K562 (cell line): ENCODE measurements around the gene RASGEF1C.

Experiments
- ESRRA ChIP-seq: fragments of 450-650 bp; IDR thresholded peaks from 2 replicates; pipeline ENCODE4 v1.6.1; 2014; ENCODE audit warnings: low read depth, mild to moderate bottlenecking, moderate library complexity, borderline replicate concordance
- FOXK2 ChIP-seq, 2 experiments: fragments of 450-650 bp; IDR thresholded peaks in 1 of 2; conservative IDR thresholded peaks in 1 of 2; 2 replicates each; pipeline ENCODE4 v1.6.1; 2016; ENCODE audit warnings: low read depth in 2 of 2, mild to moderate bottlenecking in 1 of 2
- RUNX1 ChIP-seq: sonication (generic); IDR thresholded peaks from 2 replicates; pipeline ENCODE4 v1.6.1; 2016; ENCODE audit warnings: antibody characterized with exemption, low read depth
- ZNF644 ChIP-seq: fragments of 200-800 bp; sonication (Bioruptor generic); IDR thresholded peaks from 2 replicates; pipeline ENCODE4 v1.6.1; 2016; ENCODE audit warnings: low read depth, missing genetic modification characterization, missing compliant biosample characterization
- ZZZ3 ChIP-seq: fragments of 450-650 bp; IDR thresholded peaks from 2 replicates; pipeline ENCODE4 v1.6.1; 2016; ENCODE audit warnings: antibody characterized with exemption, mild to moderate bottlenecking, moderate library complexity
- TF ChIP-seq, protein P1 (sequence below): fragments of 200-600 bp; sonication (generic); IDR thresholded peaks from one replicate; pipeline ENCODE4 v1.6.1; 2012; ENCODE audit warnings: mild to moderate bottlenecking, low read depth, low read length, inconsistent platforms
- TF ChIP-seq, protein P2 (sequence below), 3 experiments: fragments of 200-800 bp in 1 of 3; fragments of 250-450 bp in 1 of 3; fragments of 450-650 bp in 1 of 3; sonication (Bioruptor Pico) in 1 of 3; sonication (Bioruptor generic) in 1 of 3; formaldehyde crosslinking in 1 of 3; IDR thresholded peaks; 2 replicates each; pipeline versions ENCODE4 v1.6.1 to v1.8.0; 2016 to 2022; ENCODE audit warnings: mild to moderate bottlenecking in 2 of 3, missing genetic modification characterization in 2 of 3, missing compliant biosample characterization in 1 of 3, moderate library complexity in 1 of 3
- TF ChIP-seq, protein P3 (sequence below): sonication (generic); formaldehyde crosslinking; IDR thresholded peaks from 2 replicates; pipeline ENCODE4 v1.8.0; 2022; ENCODE audit warnings: mild to moderate bottlenecking, missing genetic modification reagents
- TF ChIP-seq, protein P4 (sequence below), 3 experiments: IDR thresholded peaks in 2 of 3; conservative IDR thresholded peaks in 1 of 3; 2 replicates each; pipeline ENCODE4 v1.5.1; 2011 to 2012; ENCODE audit warnings: low read length in 3 of 3, mild to moderate bottlenecking in 3 of 3, control low read depth in 2 of 3, improper control_type of control experiment in 1 of 3, inconsistent platforms in 1 of 3, low read depth in 1 of 3, mixed read lengths in 1 of 3, moderate library complexity in 1 of 3; ENCODE audit not compliant: insufficient read depth in 2 of 3

DNA sequence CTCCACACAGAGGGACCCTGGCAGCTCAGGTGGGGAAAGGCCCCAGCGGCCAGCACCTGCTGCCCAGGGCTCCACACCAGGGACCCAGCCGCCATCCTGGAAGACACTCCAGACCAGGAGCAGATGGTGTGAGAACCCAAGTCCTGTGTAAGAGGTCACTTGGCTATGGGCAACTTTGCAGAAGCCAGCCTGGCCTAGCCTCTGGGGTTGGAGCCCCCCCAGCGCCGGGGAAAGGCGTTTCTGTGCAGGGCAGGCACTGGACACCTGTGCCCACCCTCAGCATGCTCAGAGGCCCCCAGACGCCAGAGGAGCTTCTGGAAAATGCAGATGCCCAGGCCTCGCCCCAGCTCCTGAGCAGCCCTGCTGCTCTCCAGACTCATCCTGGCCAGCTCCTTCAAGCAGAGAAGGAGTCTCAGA, 34.0 kb downstream of the RASGEF1C start:
- TF ChIP-seq, protein P1, sequence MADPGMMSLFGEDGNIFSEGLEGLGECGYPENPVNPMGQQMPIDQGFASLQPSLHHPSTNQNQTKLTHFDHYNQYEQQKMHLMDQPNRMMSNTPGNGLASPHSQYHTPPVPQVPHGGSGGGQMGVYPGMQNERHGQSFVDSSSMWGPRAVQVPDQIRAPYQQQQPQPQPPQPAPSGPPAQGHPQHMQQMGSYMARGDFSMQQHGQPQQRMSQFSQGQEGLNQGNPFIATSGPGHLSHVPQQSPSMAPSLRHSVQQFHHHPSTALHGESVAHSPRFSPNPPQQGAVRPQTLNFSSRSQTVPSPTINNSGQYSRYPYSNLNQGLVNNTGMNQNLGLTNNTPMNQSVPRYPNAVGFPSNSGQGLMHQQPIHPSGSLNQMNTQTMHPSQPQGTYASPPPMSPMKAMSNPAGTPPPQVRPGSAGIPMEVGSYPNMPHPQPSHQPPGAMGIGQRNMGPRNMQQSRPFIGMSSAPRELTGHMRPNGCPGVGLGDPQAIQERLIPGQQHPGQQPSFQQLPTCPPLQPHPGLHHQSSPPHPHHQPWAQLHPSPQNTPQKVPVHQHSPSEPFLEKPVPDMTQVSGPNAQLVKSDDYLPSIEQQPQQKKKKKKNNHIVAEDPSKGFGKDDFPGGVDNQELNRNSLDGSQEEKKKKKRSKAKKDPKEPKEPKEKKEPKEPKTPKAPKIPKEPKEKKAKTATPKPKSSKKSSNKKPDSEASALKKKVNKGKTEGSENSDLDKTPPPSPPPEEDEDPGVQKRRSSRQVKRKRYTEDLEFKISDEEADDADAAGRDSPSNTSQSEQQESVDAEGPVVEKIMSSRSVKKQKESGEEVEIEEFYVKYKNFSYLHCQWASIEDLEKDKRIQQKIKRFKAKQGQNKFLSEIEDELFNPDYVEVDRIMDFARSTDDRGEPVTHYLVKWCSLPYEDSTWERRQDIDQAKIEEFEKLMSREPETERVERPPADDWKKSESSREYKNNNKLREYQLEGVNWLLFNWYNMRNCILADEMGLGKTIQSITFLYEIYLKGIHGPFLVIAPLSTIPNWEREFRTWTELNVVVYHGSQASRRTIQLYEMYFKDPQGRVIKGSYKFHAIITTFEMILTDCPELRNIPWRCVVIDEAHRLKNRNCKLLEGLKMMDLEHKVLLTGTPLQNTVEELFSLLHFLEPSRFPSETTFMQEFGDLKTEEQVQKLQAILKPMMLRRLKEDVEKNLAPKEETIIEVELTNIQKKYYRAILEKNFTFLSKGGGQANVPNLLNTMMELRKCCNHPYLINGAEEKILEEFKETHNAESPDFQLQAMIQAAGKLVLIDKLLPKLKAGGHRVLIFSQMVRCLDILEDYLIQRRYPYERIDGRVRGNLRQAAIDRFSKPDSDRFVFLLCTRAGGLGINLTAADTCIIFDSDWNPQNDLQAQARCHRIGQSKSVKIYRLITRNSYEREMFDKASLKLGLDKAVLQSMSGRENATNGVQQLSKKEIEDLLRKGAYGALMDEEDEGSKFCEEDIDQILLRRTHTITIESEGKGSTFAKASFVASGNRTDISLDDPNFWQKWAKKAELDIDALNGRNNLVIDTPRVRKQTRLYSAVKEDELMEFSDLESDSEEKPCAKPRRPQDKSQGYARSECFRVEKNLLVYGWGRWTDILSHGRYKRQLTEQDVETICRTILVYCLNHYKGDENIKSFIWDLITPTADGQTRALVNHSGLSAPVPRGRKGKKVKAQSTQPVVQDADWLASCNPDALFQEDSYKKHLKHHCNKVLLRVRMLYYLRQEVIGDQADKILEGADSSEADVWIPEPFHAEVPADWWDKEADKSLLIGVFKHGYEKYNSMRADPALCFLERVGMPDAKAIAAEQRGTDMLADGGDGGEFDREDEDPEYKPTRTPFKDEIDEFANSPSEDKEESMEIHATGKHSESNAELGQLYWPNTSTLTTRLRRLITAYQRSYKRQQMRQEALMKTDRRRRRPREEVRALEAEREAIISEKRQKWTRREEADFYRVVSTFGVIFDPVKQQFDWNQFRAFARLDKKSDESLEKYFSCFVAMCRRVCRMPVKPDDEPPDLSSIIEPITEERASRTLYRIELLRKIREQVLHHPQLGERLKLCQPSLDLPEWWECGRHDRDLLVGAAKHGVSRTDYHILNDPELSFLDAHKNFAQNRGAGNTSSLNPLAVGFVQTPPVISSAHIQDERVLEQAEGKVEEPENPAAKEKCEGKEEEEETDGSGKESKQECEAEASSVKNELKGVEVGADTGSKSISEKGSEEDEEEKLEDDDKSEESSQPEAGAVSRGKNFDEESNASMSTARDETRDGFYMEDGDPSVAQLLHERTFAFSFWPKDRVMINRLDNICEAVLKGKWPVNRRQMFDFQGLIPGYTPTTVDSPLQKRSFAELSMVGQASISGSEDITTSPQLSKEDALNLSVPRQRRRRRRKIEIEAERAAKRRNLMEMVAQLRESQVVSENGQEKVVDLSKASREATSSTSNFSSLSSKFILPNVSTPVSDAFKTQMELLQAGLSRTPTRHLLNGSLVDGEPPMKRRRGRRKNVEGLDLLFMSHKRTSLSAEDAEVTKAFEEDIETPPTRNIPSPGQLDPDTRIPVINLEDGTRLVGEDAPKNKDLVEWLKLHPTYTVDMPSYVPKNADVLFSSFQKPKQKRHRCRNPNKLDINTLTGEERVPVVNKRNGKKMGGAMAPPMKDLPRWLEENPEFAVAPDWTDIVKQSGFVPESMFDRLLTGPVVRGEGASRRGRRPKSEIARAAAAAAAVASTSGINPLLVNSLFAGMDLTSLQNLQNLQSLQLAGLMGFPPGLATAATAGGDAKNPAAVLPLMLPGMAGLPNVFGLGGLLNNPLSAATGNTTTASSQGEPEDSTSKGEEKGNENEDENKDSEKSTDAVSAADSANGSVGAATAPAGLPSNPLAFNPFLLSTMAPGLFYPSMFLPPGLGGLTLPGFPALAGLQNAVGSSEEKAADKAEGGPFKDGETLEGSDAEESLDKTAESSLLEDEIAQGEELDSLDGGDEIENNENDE: no peak
- TF ChIP-seq, protein P2, sequence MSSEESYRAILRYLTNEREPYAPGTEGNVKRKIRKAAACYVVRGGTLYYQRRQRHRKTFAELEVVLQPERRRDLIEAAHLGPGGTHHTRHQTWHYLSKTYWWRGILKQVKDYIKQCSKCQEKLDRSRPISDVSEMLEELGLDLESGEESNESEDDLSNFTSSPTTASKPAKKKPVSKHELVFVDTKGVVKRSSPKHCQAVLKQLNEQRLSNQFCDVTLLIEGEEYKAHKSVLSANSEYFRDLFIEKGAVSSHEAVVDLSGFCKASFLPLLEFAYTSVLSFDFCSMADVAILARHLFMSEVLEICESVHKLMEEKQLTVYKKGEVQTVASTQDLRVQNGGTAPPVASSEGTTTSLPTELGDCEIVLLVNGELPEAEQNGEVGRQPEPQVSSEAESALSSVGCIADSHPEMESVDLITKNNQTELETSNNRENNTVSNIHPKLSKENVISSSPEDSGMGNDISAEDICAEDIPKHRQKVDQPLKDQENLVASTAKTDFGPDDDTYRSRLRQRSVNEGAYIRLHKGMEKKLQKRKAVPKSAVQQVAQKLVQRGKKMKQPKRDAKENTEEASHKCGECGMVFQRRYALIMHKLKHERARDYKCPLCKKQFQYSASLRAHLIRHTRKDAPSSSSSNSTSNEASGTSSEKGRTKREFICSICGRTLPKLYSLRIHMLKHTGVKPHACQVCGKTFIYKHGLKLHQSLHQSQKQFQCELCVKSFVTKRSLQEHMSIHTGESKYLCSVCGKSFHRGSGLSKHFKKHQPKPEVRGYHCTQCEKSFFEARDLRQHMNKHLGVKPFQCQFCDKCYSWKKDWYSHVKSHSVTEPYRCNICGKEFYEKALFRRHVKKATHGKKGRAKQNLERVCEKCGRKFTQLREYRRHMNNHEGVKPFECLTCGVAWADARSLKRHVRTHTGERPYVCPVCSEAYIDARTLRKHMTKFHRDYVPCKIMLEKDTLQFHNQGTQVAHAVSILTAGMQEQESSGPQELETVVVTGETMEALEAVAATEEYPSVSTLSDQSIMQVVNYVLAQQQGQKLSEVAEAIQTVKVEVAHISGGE (CRISPR knock-in tag; IDR thresholded peaks at IDR 0.05): no peak
- TF ChIP-seq ZZZ3 (no peak), ESRRA (no peak), ZNF644 (tag) (no peak), FOXK2 (conservative IDR thresholded peaks at IDR 0.05 in 1 of 2, IDR thresholded peaks at IDR 0.05 in 1 of 2; ENCODE audit: low read depth in 2 of 2) (no peak), RUNX1 (no peak)
- TF ChIP-seq, protein P3, sequence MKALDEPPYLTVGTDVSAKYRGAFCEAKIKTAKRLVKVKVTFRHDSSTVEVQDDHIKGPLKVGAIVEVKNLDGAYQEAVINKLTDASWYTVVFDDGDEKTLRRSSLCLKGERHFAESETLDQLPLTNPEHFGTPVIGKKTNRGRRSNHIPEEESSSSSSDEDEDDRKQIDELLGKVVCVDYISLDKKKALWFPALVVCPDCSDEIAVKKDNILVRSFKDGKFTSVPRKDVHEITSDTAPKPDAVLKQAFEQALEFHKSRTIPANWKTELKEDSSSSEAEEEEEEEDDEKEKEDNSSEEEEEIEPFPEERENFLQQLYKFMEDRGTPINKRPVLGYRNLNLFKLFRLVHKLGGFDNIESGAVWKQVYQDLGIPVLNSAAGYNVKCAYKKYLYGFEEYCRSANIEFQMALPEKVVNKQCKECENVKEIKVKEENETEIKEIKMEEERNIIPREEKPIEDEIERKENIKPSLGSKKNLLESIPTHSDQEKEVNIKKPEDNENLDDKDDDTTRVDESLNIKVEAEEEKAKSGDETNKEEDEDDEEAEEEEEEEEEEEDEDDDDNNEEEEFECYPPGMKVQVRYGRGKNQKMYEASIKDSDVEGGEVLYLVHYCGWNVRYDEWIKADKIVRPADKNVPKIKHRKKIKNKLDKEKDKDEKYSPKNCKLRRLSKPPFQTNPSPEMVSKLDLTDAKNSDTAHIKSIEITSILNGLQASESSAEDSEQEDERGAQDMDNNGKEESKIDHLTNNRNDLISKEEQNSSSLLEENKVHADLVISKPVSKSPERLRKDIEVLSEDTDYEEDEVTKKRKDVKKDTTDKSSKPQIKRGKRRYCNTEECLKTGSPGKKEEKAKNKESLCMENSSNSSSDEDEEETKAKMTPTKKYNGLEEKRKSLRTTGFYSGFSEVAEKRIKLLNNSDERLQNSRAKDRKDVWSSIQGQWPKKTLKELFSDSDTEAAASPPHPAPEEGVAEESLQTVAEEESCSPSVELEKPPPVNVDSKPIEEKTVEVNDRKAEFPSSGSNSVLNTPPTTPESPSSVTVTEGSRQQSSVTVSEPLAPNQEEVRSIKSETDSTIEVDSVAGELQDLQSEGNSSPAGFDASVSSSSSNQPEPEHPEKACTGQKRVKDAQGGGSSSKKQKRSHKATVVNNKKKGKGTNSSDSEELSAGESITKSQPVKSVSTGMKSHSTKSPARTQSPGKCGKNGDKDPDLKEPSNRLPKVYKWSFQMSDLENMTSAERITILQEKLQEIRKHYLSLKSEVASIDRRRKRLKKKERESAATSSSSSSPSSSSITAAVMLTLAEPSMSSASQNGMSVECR (CRISPR knock-in tag): no peak
- TF ChIP-seq, protein P4, sequence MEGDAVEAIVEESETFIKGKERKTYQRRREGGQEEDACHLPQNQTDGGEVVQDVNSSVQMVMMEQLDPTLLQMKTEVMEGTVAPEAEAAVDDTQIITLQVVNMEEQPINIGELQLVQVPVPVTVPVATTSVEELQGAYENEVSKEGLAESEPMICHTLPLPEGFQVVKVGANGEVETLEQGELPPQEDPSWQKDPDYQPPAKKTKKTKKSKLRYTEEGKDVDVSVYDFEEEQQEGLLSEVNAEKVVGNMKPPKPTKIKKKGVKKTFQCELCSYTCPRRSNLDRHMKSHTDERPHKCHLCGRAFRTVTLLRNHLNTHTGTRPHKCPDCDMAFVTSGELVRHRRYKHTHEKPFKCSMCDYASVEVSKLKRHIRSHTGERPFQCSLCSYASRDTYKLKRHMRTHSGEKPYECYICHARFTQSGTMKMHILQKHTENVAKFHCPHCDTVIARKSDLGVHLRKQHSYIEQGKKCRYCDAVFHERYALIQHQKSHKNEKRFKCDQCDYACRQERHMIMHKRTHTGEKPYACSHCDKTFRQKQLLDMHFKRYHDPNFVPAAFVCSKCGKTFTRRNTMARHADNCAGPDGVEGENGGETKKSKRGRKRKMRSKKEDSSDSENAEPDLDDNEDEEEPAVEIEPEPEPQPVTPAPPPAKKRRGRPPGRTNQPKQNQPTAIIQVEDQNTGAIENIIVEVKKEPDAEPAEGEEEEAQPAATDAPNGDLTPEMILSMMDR (IDR thresholded peaks at IDR 0.05 in 2 of 3, conservative IDR thresholded peaks at IDR 0.05 in 1 of 3; ENCODE audit: insufficient read depth in 2 of 3, low read depth in 1 of 3, low read length in 3 of 3): no peak
